Middle frontal gyrus (tissue), 1 donor: Measurements from ENCODE around the gene RGS6.

Experiments
- DNase-seq: peaks from one replicate; pipeline ENCODE4 v3.0.0-alpha.2; 2015; ENCODE audit warnings: low spot score; ENCODE audit errors: extremely low spot score

The RGS6 gene

DNA sequence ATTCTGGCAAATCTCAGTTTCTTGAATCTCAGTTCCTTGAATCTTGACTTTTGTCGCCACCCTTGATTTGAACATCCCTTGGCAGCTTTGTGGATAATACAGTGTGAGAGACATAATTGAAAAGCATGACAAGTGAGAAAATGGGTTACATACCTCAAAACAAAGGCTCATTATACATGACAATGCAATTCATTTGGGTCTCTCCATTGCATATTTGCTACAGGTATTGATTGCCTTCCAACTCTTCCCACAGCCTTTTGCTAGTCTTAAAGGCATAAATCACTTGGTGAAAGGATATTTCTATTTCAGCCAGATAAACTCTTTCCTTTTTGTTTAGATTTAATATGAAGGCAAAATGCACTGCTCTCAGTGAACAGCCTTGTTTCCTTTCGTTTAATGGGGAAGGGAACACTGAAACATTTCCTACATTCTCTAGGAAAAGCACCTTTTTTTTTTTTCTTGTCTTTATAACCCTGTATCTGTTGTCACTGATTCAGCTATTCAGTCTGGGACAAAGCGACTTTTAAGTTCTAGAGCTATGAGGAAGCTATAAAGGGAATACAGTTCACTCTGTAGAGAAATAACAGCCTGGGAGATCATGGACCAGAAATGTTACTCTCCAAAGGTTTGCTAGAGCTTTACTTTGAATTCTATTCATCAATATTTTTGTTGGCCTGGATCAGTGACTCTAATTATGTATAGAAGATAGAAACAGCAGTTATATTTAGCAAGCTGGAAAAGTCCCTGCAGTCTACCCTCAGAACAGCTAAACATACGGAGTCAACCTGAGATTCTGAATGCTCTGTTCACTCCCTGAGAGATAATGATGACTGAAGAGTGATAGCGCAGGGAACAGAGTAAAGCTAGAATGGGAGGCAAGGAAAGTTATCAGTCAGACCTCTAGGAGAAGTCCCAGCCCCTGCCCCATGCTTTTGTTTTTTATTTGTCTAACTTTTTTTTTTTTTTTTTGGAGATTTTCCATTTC is 311.4 kb downstream of the RGS6 start:
- no peak for DNase-seq

DNA sequence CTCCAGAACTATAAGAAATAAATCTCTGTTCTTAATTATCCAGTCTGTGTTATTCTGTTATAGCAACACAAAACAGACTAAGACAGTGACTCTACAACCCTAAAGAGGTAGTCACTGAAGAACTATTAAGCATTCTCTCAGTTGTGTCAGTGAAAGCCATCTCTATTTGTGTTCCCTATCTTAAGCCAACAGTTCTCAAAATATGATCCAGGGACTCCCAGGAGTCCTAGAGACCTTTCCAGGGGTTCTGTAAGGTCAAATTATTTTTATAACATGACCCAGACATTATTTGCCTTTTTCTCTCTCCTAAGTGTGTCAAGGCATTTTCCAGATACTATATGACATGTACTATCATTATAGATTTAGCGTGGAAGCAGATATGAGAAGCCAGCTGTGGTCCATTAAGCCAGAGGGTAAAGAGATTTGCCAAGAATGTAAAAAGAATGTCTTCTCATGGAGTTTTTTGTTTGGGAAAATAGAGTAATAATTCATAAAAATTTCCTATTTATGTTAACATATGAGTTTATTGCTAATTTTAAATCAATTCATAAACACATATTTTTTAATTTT is 315.8 kb downstream of the RGS6 start:
- no peak for DNase-seq

DNA sequence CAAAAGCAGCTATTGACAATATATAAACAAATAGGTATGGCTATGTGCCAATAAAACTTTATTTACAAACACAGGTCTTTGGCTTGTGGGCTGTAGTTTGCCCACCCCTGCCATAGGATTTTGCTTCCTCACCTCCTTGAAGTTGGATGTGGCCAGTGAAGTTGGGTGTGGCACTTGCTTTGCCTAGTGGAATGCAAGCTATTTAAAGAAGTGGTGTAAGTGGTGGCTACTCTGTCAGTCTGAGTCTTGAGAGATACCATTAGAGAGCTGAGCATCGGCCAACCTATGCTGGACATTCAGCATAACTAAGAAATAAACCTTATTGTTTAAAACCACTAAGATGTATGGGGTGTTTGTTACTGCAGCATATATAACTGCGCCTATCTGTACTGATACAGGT is 321.3 kb downstream of the RGS6 start:
- no peak for DNase-seq

DNA sequence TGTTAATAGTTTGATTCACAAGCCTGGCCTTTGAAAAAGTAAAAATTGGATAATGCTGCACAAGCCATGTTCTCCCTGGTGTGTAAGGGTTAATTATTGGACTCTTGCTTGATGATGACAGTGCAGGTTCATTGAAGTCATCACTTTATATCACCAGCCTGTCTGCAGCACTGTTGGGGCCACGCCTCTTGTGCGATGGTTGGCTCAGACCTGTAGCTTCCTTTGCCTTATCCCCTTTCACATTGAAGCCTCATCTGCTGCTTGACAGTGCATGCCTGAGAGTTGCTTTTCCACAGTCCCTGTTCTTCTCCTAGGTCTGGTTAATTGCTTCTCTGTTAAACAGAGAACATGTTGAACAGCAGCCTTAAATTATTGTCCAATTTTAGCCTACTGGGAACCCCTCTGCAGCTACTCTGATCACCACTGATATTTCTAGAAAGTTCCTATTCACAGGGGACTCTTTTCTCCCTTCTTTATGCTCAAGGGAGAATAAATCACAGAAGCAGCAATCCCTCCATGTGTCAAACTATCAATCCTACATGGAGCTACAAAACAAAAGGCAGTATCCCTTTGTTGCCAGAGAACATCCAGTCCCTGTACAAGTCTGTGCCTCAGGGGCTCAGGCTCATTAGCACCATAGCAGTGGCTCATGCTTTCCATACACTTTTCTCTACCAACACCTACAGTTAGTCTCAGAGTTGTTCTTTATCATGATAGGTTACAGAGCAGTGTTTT is 322.1 kb downstream of the RGS6 start:
- DNase-seq, result no peak

DNA sequence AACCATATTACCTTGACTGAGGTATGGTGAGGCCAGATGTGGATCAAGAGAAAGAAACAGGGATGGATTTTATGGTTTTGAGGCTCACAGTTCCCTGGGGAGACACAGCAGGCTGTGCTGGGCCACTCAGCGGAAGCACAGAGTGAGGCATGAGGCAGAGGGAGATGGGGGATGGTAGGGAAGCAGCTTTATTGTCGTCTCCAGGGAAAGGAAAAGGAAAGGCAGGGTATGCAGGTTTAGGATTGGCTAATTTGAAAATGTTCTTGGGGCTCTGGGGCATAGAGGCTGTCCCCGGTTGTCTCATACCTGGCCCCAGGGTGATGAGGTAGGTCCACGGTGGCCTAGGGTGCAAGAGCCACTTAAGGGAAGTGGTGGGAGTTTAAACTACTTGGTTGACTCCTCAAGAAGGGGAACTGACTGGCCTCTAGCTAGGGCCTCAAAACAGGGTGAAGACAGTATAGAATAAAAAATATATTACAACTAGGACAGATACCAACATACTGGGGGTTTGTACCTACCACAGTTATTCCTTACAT is 322.8 kb downstream of the RGS6 start:
- DNase-seq, result no peak

DNA sequence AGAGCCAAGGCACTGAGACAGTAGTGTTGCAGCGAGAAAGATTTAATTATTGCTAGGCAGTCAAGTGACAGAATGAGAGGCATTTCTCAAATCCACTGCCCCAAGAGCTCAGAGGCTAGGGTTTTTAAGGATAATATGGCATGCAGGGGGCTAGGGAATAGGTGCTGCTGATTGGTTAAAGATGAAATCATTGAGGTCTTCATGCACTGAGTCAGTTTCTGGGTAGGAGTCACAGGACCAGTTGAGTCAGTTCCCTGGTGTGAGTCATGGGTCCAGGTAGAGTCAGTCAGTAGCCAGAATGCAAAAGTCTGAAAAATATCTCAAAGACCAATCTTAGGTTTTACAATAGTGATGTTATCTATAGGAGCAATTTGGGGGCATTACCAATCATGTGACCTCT is 323.8 kb downstream of the RGS6 start:
- no peak for DNase-seq

DNA sequence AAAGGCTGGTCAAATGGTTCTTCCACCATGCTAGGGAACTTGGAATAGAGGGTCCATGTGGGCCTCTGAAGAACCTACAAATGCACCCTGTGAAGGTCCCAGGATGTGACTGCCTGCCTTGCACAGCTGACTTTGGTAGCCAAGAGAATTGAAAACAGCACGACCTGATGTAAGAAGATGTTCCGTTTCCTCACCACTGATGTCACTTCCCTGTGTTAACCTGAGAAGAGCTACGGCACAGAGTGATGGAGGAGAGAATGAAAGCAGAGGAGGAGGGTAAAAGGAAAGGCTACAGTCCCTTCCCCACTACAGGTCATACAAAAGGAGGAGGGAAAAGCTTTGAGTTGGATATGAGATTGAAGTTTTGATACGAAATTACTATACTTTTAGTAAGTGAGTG is 328.8 kb downstream of the RGS6 start:
- DNase-seq, result no peak

DNA sequence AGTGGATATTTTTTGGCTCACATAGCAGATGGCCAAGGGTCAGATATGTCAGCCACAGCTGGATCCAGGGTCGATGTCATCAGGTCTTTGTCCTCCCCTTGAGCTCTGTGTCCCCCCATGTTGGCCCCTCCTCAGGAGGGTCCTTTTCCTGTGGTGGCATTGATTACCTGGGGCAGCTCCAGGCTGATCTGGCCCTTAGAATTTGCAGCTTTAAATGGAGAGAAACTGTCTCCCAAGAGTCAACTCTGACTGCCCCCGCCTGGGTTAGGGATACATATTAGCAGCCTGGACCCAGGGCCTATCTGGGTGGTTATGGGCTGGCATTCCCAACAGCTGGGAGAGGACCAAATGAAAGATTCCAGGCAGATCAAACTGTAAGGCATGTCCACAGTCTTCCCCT is 330.5 kb downstream of the RGS6 start:
- DNase-seq, result no peak

DNA sequence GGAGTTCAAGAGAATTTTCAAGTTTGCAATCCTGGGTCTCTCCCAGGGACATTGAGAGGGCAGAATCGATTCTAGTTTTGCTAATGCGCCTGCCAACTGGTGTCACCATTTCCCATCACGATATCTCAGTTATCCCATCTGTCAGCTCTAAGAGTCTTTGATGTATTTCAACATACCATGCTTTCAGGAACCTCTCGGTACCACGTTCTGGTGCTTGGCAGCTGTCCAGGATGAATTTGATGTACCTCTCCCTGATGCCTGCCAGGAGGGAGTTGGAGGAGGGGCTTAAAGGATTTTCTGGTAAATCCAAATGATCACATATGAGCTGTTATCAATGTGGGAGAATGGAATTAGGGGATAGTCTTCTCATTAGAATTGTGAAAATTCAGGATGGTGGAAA is 332.5 kb downstream of the RGS6 start:
- DNase-seq, result no peak

DNA sequence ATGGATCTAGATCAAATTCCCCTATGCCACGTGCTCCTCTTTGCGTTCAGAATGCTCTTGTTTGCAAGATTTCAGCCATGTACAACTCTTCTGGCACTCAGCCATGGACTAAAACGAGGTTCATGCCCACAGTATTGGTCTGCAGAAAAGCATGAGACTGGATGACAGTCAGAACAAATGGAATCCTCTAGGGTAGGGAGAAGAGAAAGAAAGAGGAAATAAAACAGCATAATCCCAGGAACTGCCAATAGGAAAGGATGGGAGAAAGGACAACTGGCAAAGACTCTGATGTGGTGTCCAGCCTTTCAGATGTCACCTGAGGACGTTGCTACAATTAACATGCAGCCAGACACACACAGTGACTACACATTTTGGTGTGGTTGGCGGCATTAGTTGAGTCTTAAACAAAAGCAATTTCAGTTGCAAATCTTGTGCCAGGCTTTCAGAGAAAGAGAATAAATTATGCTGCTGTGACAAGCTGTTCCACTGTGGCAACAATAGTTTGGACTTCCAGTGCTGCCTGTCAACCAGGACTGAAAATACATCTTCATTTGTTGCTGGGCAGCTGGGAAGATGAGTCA is 338.0 kb downstream of the RGS6 start:
- DNase-seq, result no peak

DNA sequence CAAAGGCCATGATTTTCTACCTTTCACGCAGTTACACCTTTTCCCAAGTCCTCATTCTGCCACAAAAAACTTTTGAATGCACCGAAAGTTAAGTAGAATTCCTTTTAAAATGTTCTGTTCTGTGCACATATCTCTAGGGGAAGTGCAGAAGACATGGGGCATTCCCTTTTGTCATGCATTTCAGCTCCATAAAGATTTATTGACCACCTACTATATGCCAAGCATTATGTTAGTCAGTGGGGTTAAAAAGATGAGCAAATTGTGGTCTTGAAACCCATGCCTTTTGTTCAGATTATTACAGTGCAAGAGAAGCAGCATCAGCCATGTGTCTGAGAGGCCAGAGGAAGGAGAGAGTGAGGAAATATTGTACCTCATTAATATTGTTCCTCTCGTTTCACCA is 338.5 kb downstream of the RGS6 start:
- no peak for DNase-seq

DNA sequence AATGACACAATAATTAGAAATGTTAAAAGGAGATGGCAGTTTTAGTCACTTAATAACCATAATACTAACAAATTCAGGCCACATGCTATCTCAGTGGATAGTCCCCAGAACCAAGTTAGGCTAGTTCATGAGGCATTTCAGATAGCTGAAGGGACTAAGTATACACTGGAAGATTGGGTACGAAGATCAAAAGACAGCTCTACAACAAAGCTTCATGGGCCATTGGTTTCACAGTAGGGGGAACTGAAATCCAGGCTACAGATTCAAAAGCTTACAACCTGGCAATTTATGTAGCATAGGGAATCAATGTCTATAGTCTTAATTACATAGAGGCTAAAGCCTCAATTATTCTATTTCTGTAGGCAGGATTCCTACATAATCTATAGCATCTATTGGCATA is 343.0 kb downstream of the RGS6 start:
- no peak for DNase-seq

DNA sequence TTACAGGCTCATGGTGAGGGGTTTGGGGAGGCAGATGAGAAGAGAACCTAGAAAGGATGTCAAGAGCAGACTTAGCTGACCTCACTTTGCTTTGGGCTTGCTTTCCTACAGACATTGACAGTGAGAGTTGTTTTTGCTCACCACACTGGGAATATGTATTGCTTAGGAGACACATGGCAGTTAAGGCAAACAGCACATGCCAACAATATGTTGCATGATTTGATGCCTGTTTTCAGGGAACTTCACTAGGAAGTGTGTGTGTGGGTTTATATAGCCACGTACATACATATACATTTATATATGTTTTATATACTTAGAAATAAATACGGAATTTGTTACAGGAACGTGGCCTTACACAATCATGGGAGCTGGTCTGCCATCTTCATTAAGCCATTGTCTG is 346.1 kb downstream of the RGS6 start:
- no peak for DNase-seq

DNA sequence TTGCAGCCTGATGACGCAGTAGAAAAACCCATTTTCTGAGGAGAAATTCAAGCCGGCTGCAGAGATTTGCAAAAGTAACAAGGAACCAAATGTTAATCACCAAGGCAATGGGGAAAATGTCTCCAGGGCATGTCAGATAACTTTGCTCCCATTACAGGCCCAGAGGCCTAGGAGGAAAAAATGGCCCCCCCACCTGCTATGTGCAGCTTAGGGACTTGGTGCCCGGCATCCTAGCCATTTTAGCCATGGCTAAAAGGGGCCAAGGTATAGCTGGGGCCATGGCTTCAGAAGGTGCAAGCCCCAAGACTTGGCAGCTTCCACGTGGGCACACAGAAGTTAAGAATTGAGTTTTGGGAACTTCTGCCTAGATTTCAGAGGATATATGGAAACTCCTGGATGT is 351.9 kb downstream of the RGS6 start:
- no peak for DNase-seq

DNA sequence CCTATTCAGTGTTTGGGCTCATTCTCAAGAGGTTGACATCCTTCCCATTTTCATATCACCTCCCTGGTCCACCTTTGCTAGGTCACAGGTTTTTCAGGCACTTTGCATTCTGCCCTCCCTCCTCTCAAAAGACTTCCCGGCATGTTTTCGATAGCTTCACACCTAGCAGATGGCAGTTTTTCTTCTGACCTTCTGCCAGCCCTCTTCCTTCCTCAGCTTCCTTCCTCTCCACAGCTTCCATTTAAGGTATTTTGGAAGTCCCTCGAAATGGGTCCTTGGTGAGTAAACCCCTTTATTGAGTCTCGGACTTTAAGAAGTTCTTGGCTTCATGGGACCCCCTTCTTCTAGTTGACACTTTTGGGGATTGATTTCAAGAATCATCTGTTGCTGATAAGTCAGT is 358.0 kb downstream of the RGS6 start:
- no peak for DNase-seq

DNA sequence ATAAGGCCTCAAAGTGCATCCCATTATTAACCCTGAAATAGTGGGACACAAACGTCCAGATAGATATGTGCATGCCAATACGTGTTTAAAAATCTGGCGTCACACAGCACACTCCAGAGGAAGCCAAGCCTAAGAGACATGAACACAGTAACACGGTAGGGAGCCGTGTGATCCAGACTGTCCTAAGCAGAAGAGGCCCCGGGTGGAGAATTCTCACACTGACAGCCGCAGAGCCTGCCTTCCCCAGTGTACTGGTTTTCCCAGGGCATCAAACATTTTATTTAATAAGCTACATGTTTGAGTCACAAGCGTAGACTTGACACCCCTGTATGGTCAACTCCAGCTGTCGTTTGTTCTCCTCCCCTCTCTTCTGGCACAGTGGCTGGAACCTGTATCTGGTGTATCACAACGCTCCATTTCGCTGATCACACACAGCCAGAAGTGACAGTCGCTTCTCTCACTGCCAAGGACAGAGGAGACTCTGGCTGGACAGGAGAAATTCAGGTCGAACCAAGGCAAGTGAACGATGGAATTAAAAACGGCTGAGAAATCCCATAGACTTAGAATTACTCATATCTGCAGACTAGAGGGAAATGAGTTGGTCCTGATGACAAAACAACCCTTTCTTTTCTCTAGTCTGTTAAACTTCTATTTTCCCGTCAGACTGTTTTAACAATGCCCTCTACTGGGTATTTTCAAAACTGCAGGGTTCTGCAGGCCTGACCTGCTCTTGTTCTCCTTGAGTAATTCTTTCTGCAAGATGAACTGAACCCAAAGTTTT is 359.9 kb downstream of the RGS6 start:
- peak; percentile 50 for DNase-seq

DNA sequence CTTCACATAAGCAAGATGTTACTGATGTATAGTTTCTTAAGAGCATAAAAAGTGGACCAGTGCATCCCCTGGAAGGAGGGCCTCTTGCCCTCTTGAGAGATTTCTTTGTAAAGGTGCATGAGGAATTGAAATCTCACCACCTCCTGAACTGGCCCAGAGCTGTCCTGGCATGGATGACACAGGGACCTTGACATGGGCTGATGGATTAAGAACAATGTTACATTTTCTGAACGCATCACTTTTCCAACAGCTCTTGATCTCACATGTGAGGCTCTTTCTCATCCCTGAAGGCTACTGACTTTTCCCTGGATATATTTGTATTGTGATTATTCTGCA is 360.4 kb downstream of the RGS6 start:
- DNase-seq, result no peak

DNA sequence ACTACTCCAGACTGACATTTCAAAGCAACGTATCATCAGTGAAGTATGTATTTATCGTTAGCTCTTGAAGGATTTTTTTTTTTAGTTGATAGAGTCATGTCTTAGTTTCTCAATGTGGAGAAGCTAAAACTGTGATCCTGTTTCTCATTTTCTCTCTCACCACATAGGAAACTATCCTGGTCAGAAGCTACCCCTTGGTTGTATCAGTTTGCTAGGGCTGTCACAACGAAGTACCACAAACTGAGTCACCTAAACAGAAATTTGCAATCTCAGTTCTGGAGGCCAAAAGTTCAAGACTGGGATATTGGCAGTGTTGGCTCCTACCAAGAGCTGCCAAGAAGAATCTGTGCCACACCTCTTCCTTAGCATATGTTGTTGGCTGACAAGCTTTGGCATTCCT is 369.1 kb downstream of the RGS6 start:
- no peak for DNase-seq

DNA sequence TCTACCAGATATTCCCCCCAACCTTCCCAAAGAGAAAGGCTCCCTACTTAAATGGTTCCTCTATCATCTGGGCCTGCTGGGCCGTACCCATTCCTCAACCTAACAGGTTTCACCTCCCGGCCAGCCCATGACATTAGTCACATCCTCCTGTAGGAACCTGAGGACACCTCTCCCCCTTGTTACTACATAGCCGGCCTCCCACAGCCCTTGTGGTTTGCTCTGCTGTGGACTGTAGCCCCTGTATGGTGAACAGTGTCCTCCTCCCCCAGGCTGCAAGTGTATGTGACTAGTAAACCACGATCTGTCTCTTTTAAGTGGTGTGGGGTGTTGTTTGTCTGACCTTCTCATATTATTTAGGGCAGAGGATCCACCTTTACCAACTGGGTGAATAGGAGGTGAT is 371.7 kb downstream of the RGS6 start:
- DNase-seq, result no peak

DNA sequence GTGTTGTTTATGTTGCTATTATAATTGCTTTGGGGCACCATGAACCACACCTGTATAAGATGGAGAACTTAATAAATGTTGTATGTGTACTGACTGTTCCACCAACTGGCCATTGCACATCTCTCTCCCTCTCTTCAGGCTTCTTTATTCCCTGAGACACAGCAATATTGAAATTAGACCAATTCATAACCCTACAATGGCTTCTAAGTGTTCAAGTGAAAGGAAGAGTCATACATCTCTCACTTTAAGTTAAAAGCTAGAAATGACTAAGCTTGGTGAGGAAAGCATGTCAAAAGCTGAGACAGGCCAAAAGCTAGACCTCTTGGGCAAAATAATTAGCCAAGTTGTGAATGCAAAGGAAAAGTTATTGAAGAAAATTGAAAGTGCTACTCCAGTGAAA is 373.3 kb downstream of the RGS6 start:
- no peak for DNase-seq

DNA sequence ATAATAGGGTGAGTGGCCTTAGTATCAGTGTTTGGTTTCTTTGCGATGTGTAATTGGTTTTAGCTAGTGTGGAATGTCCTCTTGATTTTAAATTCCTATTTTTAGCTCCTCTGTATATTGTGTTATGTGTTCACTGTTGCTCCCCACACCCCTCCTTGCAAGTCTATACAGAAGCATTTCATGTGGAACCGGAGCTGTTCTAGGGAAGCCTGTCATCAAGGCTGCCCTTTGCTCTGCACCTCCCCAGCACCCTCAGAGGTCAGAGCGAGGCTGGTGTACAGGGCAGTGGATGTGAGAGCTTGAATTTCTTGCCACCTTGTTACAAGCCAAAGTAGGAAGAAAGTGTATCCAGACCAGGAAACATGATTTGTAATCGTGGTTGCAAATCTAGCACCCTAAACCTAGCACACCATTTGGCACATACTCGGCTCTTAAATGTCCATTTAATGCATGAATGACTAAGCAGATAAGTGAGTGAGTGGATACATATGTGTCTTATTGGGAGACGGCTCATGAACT is 376.8 kb downstream of the RGS6 start:
- no peak for DNase-seq
